Panc1 (cell line): Measurements from ENCODE around the gene MPND.

Experiments used
- CTCF ChIP-seq: fragments of 450-650 bp; IDR thresholded peaks from 2 replicates; pipeline ENCODE4 v1.5.1; 2017; ENCODE audit warnings: mild to moderate bottlenecking
- POLR2AphosphoS5 ChIP-seq: IDR thresholded peaks from 2 replicates; pipeline ENCODE4 v1.6.1; 2012; ENCODE audit warnings: mild to moderate bottlenecking, low read depth, low read length, moderate library complexity
- TCF7L2 ChIP-seq: IDR thresholded peaks from 2 replicates; pipeline ENCODE4 v1.6.1; 2011; ENCODE audit warnings: mild to moderate bottlenecking, low read depth, low read length, inconsistent platforms

- TF ChIP-seq POLR2AphosphoS5 (no peak), TCF7L2 (no peak), CTCF (peak; percentile 75)
Observed at GRCh38 chr19:4362831-4363545, 19.6 kb downstream of the MPND start.
